Neural cell (in vitro differentiated cells): ENCODE measurements around the gene CTBP2.

Source experiments
- EP300 ChIP-seq: fragments of 450-650 bp; conservative IDR thresholded peaks from 2 replicates; pipeline ENCODE4 v1.6.1; 2014; ENCODE audit warnings: antibody characterized with exemption, mild to moderate bottlenecking, moderate library complexity; ENCODE audit not compliant: poor library complexity, severe bottlenecking
- POLR2AphosphoS5 ChIP-seq: IDR thresholded peaks from 2 replicates; pipeline ENCODE4 v1.6.1; 2012
- TAF1 ChIP-seq: IDR thresholded peaks from 2 replicates; pipeline ENCODE4 v1.6.1; 2012; ENCODE audit warnings: low read depth
- TF ChIP-seq, protein P1 (sequence below): fragments of 450-650 bp; IDR thresholded peaks from 2 replicates; pipeline ENCODE4 v1.5.1; 2014; ENCODE audit warnings: antibody characterized with exemption, mild to moderate bottlenecking, moderate library complexity; ENCODE audit not compliant: poor library complexity, severe bottlenecking

DNA sequence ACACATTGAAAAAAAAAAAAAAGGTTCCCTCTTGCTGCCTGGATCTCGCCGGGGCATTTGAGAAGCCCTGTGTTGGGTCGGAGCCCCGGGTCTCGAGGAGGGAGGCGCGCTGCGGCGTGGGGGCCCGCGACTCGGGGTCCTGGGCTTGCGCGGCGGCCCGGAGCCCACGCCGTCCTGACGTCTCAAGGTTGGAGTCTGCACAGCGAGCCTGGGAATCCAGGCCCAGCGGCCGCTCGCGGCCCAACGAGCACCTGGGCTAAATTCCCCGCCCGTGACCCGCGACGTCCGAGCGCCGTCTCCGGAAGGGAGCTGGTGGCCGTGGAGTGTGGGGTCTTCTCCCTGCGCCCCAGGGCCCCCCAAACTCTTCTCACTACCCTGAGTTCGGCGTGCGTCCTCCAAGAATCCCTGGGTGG lies 1.4 kb upstream of the CTBP2 start:
- TF ChIP-seq, protein P1, sequence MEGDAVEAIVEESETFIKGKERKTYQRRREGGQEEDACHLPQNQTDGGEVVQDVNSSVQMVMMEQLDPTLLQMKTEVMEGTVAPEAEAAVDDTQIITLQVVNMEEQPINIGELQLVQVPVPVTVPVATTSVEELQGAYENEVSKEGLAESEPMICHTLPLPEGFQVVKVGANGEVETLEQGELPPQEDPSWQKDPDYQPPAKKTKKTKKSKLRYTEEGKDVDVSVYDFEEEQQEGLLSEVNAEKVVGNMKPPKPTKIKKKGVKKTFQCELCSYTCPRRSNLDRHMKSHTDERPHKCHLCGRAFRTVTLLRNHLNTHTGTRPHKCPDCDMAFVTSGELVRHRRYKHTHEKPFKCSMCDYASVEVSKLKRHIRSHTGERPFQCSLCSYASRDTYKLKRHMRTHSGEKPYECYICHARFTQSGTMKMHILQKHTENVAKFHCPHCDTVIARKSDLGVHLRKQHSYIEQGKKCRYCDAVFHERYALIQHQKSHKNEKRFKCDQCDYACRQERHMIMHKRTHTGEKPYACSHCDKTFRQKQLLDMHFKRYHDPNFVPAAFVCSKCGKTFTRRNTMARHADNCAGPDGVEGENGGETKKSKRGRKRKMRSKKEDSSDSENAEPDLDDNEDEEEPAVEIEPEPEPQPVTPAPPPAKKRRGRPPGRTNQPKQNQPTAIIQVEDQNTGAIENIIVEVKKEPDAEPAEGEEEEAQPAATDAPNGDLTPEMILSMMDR, result no peak
- TF ChIP-seq EP300 (no peak), TAF1 (no peak), POLR2AphosphoS5 (no peak)
